Activated naive CD8-positive, alpha-beta T cell treated with anti-CD3 and anti-CD28 coated beads for 36 hours (primary cell): ENCODE data around the gene C22orf31. TPM values are rescaled to one million over a fixed set of nuclear protein-coding genes. Genes with fewer than 3 reads are reported as not detected.
"Not testable (repeated sequence)": the region's sequence is repeated elsewhere in the genome, so short reads cannot be mapped to it uniquely, and the experiment has no call there.

ENCODE experiments used
- DNase-seq: peaks from one replicate; pipeline ENCODE4 v3.0.0; 2021
- H3K27ac Mint-ChIP-seq: one replicate; pipeline ENCODE4 v1.8.0; 2022; ENCODE audit warnings: mild to moderate bottlenecking, moderate library complexity, mixed read lengths
- H3K27me3 Mint-ChIP-seq: one replicate; pipeline ENCODE4 v1.8.0; 2022; ENCODE audit warnings: mild to moderate bottlenecking, mixed read lengths
- H3K36me3 Mint-ChIP-seq: one replicate; pipeline ENCODE4 v1.8.0; 2021; ENCODE audit warnings: mild to moderate bottlenecking, mixed read lengths
- H3K4me1 Mint-ChIP-seq: one replicate; pipeline ENCODE4 v1.8.0; 2021; ENCODE audit warnings: mixed read lengths
- H3K4me3 Mint-ChIP-seq: one replicate; pipeline ENCODE4 v1.8.0; 2022; ENCODE audit warnings: mild to moderate bottlenecking, moderate library complexity, mixed read lengths
- H3K9me3 Mint-ChIP-seq: one replicate; pipeline ENCODE4 v1.8.0; 2022; ENCODE audit warnings: mixed read lengths
- total RNA-seq, 2 experiments: library from RNA; stranded (reverse); gene quantifications; one replicate each; pipeline ENCODE4 v1.2.3, GENCODE V29; 2021

Gene C22orf31
- total RNA-seq, 2 experiments from 2014 or later, result not detected

- H3K4me3 Mint-ChIP-seq, result no peak overlapping the region
These were observed 11.2 kb downstream of the C22orf31 start for GRCh38 chr22:29050457-29050856.

DNA sequence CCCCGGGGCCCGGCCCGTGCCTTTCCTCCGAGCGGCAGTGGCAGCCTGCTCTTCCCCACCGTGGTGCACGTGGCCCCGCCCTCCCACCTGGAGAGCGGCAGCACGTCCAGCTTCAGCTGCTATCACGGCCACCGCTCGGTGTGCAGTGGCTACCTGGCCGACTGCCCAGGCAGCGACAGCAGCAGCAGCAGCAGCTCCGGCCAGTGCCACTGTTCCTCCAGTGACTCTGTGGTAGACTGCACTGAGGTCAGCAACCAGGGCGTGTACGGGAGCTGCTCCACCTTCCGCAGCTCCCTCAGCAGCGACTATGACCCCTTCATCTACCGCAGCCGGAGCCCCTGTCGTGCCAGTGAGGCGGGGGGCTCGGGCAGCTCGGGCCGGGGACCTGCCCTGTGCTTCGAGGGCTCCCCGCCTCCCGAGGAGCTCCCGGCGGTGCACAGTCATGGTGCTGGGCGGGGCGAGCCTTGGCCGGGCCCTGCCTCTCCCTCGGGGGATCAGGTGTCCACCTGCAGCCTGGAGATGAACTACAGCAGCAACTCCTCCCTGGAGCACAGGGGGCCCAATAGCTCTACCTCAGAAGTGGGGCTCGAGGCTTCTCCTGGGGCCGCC, 11.9 kb downstream of the C22orf31 start:
- Mint-ChIP-seq H3K4me1 (no peaks in the 10 kb centered on the region), H3K27ac (no peak overlapping the region), H3K36me3 (peaks cover 2% of the 10 kb centered on the region), H3K4me3 (no peak overlapping the region), H3K27me3 (peaks cover 1% of the 10 kb centered on the region), H3K9me3 (no peaks in the 10 kb centered on the region)
- DNase-seq, result no peak

More at GRCh38 chr22:29050457-29050856, 11.2 kb downstream of the C22orf31 start:
- H3K27me3 Mint-ChIP-seq, result peaks cover 3% of the 10 kb centered on the region
- peaks cover 2% of the 10 kb centered on the region for H3K36me3 Mint-ChIP-seq
- DNase-seq, result no peak
- no peaks in the 10 kb centered on the region for H3K9me3 Mint-ChIP-seq
- H3K4me1 Mint-ChIP-seq, result no peaks in the 10 kb centered on the region
- no peak overlapping the region for H3K27ac Mint-ChIP-seq

DNA sequence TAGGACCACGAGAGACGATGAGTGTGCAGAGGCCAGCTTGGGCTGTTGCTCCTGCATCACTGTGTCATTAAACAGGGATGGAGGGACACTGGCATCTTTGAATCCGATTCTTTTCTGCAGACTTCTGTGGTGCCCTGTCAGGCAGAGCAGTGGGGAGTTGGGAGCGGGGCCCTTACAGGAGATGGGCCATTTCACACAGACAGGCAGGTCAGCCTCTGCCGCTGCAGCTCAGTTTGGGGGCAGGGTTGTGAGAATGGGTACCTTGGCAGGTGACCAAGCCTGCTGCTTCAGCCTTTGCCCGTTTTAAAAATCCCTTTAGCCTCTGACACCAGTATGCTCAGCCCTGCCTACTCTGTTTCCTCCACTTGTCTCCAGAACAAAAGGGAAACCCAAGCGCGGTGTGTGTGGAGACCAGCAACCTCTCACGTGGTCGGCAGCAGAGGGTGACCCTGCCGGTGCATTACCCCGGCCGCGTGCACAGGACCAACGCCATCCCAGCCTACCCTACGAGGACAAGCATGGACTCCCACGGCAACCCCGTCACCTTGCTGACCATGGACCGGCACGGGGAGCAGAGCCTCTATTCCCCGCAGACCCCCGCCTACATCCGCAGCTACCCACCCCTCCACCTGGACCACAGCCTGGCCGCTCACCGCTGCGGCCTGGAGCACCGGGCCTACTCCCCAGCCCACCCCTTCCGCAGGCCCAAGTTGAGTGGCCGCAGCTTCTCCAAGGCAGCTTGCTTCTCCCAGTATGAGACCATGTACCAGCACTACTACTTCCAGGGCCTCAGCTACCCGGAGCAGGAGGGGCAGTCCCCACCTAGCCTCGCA, 12.6 kb downstream of the C22orf31 start:
- no peak for DNase-seq
- no peaks in the 10 kb centered on the region for H3K4me1 Mint-ChIP-seq
- no peaks in the 10 kb centered on the region for H3K9me3 Mint-ChIP-seq
- no peak overlapping the region for H3K27ac Mint-ChIP-seq
- peaks cover 2% of the 10 kb centered on the region for H3K36me3 Mint-ChIP-seq
- H3K4me3 Mint-ChIP-seq, result no peak overlapping the region
- no peaks in the 10 kb centered on the region for H3K27me3 Mint-ChIP-seq

GRCh38 chr22:29044657-29045176, 16.9 kb downstream of the C22orf31 start:
- peaks cover 2% of the 10 kb centered on the region for H3K36me3 Mint-ChIP-seq
- no peaks in the 10 kb centered on the region for H3K9me3 Mint-ChIP-seq
- no peaks in the 10 kb centered on the region for H3K4me1 Mint-ChIP-seq
- H3K27ac Mint-ChIP-seq, result no peak overlapping the region
- DNase-seq, result no peak
- H3K27me3 Mint-ChIP-seq, result peaks cover 8% of the 10 kb centered on the region
- no peak overlapping the region for H3K4me3 Mint-ChIP-seq

DNA sequence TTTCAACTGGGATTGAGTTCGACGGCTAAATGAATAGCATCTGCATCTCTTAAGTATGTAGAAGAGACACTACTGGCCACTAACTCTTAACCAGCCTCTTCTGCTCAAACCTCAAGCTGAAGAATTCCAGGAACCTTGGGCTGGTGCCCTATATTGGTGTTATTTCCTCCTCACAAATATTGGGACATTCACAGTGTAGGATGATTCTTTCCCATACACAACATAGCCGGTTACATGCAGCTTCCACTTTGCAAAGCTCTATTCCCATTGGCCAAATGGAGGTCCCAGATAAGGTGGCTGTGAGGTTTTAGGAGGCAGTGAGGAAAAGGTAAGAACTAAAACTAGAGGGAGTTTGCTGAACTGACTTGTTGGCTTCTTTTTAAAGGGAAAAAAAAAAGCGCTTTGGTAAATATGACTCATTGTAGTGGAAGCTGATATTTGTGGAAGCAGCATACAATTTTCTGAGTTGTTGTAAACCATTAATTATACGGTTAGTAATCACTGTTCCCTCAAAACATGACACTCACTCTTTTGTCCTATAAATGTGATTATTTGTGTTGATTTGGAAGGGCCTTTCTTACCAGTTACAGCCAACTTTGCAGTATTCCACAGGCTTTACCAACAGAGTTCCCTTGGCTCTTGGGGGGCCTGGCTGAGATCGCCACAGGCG, 17.6 kb downstream of the C22orf31 start:
- Mint-ChIP-seq H3K27me3 (peaks cover 15% of the 10 kb centered on the region), H3K27ac (no peak overlapping the region), H3K4me1 (no peaks in the 10 kb centered on the region), H3K4me3 (no peak overlapping the region), H3K9me3 (no peaks in the 10 kb centered on the region), H3K36me3 (no peaks in the 10 kb centered on the region)
- no peak for DNase-seq

GRCh38 chr22:29041408-29041807, 20.2 kb downstream of the C22orf31 start:
- Mint-ChIP-seq H3K9me3 (no peaks in the 10 kb centered on the region), H3K4me3 (no peak overlapping the region), H3K27ac (no peak overlapping the region), H3K4me1 (no peaks in the 10 kb centered on the region), H3K27me3 (peaks cover 17% of the 10 kb centered on the region), H3K36me3 (no peaks in the 10 kb centered on the region)
- DNase-seq, result no peak

- peak; percentile 26 for DNase-seq
- Mint-ChIP-seq H3K27me3 (peaks cover 22% of the 10 kb centered on the region), H3K9me3 (no peaks in the 10 kb centered on the region), H3K36me3 (no peaks in the 10 kb centered on the region), H3K27ac (no peak overlapping the region), H3K4me3 (no peak overlapping the region), H3K4me1 (no peaks in the 10 kb centered on the region)
These were observed 21.0 kb downstream of the C22orf31 start for GRCh38 chr22:29040385-29041275.

- H3K4me3 Mint-ChIP-seq, H3K4me1 Mint-ChIP-seq, DNase-seq, H3K27ac Mint-ChIP-seq, H3K36me3 Mint-ChIP-seq, H3K9me3 Mint-ChIP-seq: not testable (repeated sequence)
- peaks cover 22% of the 10 kb centered on the region for H3K27me3 Mint-ChIP-seq
These were observed 21.9 kb downstream of the C22orf31 start for GRCh38 chr22:29039684-29040083.

GRCh38 chr22:29039148-29039547, 22.5 kb downstream of the C22orf31 start:
- Mint-ChIP-seq H3K4me1 (no peaks in the 10 kb centered on the region), H3K36me3 (no peaks in the 10 kb centered on the region), H3K9me3 (no peaks in the 10 kb centered on the region), H3K27ac (no peak overlapping the region), H3K27me3 (peaks cover 28% of the 10 kb centered on the region), H3K4me3 (no peak overlapping the region)
- no peak for DNase-seq

DNA sequence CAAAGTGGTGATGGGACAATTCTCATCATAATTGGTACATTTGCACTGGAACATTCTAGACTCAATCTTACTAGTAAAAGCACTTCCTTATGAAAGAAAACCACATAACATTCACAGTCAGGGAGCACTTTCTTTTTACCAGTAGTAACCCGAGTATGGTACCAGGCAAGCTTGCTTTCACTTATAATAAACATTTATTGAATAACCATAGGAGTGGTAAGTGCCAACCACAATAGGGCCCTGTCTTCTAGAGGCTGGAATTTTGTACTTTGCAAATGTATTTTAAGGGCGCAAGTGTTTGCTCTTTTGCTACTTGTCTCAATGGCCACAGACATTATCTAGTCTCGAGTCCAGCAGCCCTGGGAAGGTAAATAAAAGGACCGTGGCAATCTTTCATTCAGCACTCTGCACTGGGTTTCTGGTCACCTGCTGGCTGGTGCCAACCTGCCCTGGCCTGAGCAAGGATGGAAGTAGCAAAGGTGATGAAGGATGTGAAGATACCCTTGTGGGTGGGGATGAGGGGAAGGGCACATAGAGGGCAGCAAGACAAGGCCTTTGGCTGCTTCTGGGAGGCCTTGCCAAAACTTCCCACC, 24.2 kb downstream of the C22orf31 start:
- no peaks in the 10 kb centered on the region for H3K36me3 Mint-ChIP-seq
- no peaks in the 10 kb centered on the region for H3K4me1 Mint-ChIP-seq
- H3K9me3 Mint-ChIP-seq, result no peaks in the 10 kb centered on the region
- no peak overlapping the region for H3K27ac Mint-ChIP-seq
- peaks cover 45% of the 10 kb centered on the region for H3K27me3 Mint-ChIP-seq
- no peak overlapping the region for H3K4me3 Mint-ChIP-seq
- no peak for DNase-seq

DNA sequence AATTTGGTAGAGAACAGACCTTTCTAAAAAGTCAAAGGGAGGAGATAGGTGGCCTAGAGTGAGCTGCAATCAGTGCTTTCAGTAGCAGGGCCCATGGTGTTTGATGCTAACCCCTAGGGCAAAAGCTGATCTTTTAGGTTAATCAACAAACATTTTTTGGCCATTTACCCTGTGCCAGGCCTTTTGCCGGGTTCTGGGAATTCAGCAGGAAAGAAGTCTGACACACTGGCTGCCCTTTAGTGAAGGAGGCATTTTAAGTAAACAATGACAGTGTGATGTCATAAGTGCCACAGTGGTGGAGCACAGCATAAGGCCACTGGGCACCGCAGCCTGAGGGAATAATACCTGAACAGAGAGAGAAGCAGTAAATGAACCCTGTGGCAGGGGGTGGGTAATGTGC, 29.0 kb downstream of the C22orf31 start:
- no peak for DNase-seq
- H3K4me3 Mint-ChIP-seq, result no peak overlapping the region
- H3K27me3 Mint-ChIP-seq, result peaks cover 75% of the 10 kb centered on the region
- H3K27ac Mint-ChIP-seq, result no peak overlapping the region
- peaks cover 2% of the 10 kb centered on the region for H3K36me3 Mint-ChIP-seq
- H3K4me1 Mint-ChIP-seq, result peaks cover 14% of the 10 kb centered on the region
- no peaks in the 10 kb centered on the region for H3K9me3 Mint-ChIP-seq

GRCh38 chr22:29032014-29032475, 29.6 kb downstream of the C22orf31 start:
- H3K4me3 Mint-ChIP-seq, result no peak overlapping the region

GRCh38 chr22:29031227-29032011, 30.2 kb downstream of the C22orf31 start:
- Mint-ChIP-seq H3K9me3 (no peaks in the 10 kb centered on the region), H3K27ac (no peak overlapping the region), H3K4me3 (peak overlapping the region; percentile 44), H3K4me1 (peaks cover 14% of the 10 kb centered on the region), H3K27me3 (peaks cover 79% of the 10 kb centered on the region), H3K36me3 (peaks cover 2% of the 10 kb centered on the region)
- DNase-seq, result no peak

More at GRCh38 chr22:29032014-29032475, 29.6 kb downstream of the C22orf31 start:
- Mint-ChIP-seq H3K9me3 (no peaks in the 10 kb centered on the region), H3K36me3 (peaks cover 2% of the 10 kb centered on the region), H3K27ac (no peak overlapping the region), H3K4me1 (peaks cover 14% of the 10 kb centered on the region), H3K27me3 (peaks cover 79% of the 10 kb centered on the region)
- DNase-seq, result no peak
